Measurements from ENCODE around the gene UGT1A6. TPM values are rescaled to one million over a fixed set of nuclear protein-coding genes. Genes with fewer than 3 reads are reported as not detected.

The UGT1A6 gene
- total RNA-seq, 5 donors from 2014 or later (not counting 1 experiment from before 2014, with no cell fraction given): 0.32 TPM; not detected in 4

Other genes starting within 250 kb of the UGT1A6 start
- 10 to 100 TPM; 17.3 to 24.5 (median 20.4) TPM for gene USP40, start 126.1 kb upstream of the UGT1A6 start, total RNA-seq
- gene UGT1A8, start 75.3 kb upstream of the UGT1A6 start, total RNA-seq: not detected
- not detected for gene UGT1A10, start 56.4 kb upstream of the UGT1A6 start, total RNA-seq
- gene UGT1A9, start 21.0 kb upstream of the UGT1A6 start, total RNA-seq: not detected
- gene UGT1A7, start 11.0 kb upstream of the UGT1A6 start, total RNA-seq: under 1 TPM in 1 of 5 donors, not detected in 4; 0.10 TPM
- not detected for gene UGT1A5, start 20.0 kb downstream of the UGT1A6 start, total RNA-seq
- gene UGT1A4, start 25.8 kb downstream of the UGT1A6 start, total RNA-seq: not detected
- not detected for gene UGT1A3, start 36.2 kb downstream of the UGT1A6 start, total RNA-seq
- not detected for gene UGT1A1, start 67.4 kb downstream of the UGT1A6 start, total RNA-seq
- gene MROH2A, start 85.4 kb downstream of the UGT1A6 start, total RNA-seq: not detected
- 1 to 10 TPM in 3 of 5 donors, under 1 TPM in 2; 0.33 to 1.7 (median 1.1) TPM for gene HJURP, start 161.6 kb downstream of the UGT1A6 start, total RNA-seq
- not detected for gene TRPM8, start 224.5 kb downstream of the UGT1A6 start, total RNA-seq

Data from T-cell (primary cell).